Erythroblast (primary cell): ENCODE results near the gene CLSTN1.

Experiments
- DNase-seq, 2 experiments: peaks; one replicate each; lab custom pipeline; 2025; lab: John Stamatoyannopoulos, UW
- GATA1 ChIP-seq: IDR thresholded peaks from 2 replicates; pipeline ENCODE4 v1.6.1; 2011; ENCODE audit warnings: low read depth, mild to moderate bottlenecking, control low read depth, low read length, moderate library complexity
- POLR2A ChIP-seq: IDR thresholded peaks from 2 replicates; pipeline ENCODE4 v1.6.1; 2011; ENCODE audit warnings: mild to moderate bottlenecking, low read length

CLSTN1 gene

DNA sequence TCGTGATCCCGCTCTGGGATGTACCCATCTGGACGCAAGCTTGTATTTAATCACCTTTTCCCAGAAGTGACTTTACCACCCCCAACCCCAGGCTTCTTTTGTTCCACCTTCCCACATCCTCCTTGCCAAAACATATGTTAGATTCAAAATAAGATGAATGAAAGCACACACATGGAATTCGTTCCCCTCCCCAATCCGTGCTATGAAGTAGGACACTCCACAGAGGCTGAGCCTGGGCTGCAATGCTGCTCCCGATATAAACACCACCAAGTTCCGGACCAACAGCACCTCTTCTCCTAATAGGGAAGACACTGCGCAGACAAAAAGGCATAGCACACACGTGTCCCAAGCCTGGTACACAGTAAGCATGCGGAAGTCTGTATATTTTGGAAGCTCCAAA, 86.1 kb downstream of the CLSTN1 start:
- no peak for TF ChIP-seq POLR2A
- no peak for TF ChIP-seq GATA1
- DNase-seq, result no peak

DNA sequence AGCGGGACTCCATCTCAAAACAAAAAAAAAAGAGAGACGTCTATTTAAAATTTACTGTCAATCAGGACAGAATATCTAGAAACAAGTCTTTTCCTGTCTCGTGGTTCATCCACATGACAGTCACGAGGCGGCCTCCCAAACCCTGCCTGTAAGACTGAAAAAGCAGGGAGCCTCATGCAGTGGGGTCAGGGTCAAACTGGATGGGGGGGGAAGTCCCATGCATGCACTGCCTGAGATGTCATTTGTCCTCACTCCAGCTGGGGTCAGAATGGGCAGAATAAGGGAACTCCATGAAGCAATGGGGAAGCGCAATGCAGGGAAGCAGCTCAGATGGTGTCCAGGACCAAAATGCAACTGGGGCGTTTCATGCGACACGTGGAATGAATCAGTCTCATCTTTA, 86.7 kb downstream of the CLSTN1 start:
- no peak for TF ChIP-seq POLR2A
- no peak for TF ChIP-seq GATA1
- DNase-seq, result no peak

DNA sequence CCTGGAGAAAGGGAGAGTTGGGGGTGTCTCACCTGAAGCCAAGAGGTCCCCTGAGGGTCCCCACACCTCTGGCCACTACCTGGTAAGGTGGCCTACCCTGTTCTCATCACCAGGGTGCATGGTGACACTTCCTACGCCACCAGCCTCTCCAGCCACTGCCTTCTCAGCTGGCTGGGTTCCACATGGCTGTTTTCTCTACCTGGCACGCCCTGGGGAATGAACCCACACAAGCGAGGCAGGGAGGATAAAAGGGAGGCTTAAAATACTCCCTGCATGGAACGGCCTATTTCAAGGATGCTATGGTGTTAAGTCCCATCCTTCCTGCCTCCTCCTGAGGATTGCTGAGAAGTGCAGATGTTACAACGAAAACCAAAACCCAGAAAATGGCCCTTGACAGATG, 87.5 kb downstream of the CLSTN1 start:
- TF ChIP-seq GATA1 (no peak), POLR2A (no peak)
- no peak for DNase-seq

DNA sequence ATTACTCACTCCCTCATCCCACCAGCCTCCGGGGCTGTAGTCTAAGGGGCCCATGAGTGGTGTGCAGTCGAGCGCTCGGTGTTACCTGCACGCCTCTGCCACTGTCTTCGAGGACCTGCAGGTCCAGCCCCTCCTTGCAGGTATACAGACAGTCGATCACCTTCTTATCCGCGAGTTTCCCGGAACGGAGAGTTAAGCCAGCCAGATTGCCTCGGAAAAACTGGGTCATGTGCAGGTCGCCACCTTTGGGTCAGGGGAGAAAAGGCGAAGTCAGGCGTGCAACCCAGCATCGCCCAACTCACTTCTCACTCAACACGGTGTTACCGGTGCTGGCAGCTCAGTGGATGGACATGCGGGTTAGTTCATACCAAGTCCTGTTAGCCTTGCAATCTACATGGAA, 88.0 kb downstream of the CLSTN1 start:
- DNase-seq, result no peak
- TF ChIP-seq POLR2A (no peak), GATA1 (no peak)

DNA sequence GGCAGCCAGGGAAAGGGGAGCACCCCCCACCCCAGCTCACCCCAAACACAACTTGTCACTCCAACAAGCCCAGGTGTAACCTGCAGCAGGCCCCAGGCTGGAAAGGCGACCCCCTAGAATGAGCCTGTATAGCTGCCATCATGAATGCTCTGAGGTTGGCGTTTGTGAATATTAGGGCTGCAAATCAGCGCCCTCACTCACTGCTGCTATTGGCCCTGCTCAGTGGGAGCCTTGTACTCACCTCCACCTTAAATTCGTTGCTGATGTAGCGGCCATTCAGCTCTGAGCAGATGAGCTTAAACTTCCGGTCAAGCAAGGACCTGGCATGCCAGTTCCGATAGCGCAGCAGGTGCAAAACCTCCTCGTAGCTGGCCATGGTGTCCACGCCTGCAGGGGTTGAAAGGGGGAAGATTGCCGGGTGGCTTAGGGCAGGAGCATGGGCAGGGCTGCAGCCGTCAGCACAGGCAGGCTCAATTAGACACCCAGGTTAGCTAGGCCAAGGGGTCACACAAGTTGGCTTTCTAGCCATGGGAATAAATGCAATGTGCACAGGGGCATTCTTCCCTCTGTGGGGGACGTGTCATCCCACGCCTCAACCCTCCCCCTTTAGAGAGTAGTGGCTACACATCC, 90.5 kb downstream of the CLSTN1 start:
- TF ChIP-seq GATA1 (no peak), POLR2A (no peak)
- DNase-seq, result no peak

DNA sequence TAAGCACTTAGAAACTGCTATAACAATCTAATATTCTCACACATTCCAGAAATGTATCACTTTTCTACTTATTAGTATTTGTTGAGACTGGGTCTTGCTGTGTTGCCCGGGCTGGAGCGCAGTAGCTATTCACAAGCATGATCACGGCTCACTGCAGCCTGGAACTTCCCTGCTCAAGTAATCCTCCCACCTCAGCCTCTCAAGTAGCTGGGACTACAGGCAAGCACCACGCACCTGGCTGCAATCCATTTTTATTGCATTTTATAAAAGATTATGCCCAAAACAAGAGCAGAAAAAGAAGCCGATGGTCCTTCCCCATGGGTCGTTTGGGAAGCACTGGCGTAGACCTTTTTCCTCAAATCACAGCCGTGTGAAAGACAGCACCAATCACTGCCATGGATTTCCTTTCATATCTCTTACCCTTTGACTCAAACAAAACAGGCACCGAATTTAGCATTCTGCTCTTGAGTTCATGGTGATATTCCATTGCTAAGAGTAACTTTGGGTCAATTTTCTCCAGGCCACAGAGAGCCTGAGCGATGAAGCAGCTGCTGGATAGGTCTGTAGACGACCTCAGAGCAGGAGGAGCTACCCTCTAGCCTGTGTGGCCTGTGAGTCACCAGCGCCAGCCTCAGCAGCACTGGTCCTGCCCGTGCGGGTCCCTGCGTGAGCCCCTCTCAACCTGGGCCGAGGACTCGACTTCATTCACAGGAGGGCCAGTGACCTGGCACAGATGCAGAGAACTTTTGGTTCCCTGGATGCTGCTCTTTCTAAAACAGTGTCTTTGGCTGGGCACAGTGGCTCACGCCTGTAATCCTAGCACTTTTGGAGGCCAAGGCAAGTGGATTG, 91.4 kb downstream of the CLSTN1 start:
- DNase-seq, result no peak
- TF ChIP-seq POLR2A (no peak), GATA1 (no peak)

DNA sequence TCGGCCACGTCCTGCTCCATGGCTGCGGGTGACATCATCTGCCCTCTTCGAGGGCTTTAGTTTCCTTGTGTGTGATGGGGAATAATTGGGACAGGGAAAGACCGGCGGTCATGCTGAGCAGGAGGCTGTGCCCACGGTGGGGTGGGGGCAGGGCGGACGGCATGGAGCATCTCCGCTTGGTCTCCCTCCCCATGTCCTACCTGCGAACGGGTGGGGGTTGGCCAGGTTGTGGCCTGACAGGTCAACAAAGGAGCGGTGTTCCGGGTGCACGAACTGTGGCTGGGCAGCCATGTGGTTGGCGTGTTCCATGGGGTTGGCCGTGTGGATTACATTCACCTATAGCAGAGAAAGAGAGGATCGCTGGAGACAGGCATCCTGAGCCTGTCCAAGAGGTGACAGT, 92.2 kb downstream of the CLSTN1 start:
- TF ChIP-seq POLR2A (no peak), GATA1 (no peak)
- DNase-seq, result no peak

DNA sequence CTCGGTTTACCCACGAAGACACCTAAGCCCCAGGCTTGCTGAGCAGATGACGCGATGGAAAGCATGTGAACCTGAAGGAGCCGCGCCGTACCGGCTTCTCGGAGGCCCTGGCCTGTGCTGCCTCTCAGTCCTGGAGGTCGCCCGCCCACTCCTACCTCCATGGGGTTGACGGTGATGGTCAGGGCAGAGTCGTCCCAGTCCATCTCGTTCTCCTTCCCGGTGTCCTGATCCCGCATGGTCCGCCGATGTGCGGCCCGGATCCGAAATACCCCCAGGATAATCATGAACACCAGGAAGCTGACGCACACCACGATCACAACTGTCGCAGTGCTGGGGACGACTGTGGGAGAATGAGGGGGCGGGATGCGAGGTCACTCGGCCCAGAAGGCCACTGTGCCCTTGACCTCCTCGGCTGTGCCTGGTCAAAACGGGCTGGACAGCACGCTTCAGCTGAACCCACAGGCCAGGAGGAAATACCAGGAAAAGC, 92.7 kb downstream of the CLSTN1 start:
- no peak for DNase-seq
- TF ChIP-seq GATA1 (no peak), POLR2A (no peak)

DNA sequence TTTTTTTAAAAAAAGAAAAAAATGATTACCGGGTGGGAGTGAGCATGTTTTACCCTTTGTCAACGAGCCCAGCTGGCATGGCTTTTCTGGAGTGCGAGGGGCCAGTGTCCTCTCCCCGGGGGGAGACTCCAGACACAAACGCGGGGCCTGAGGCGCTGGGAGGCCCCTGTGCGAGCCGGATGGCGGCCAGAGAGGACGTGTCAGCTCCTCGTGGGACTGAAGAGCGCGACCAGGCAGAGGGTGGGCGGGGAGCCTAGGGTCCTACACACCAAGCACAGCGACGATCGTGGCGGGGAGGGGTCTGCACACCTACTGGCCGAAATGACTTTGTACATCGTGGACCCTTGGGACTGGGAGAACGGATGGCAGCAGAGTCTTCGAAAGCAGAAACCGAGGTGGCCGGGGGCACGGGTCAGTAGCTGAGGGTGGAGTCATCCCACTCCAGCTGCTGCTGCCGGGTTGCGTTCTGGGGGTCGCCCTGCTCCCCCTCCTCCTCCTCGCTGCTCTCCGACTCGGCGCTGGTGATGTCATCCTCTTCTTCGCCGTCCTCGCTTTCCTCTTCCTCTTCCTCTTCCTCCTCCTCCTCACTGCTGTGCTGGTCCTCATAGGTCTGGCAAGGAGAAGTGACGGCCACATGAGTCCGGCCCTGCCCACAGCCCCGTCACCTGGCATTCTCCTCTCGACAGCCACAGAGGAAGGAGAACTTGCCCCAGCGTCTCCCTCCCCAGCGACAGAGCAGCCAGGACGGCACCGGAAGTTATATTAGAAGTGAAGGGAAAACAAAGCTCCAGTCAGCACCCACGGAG, 93.5 kb downstream of the CLSTN1 start:
- TF ChIP-seq POLR2A, result no peak
- no peak for TF ChIP-seq GATA1
- no peak for DNase-seq

DNA sequence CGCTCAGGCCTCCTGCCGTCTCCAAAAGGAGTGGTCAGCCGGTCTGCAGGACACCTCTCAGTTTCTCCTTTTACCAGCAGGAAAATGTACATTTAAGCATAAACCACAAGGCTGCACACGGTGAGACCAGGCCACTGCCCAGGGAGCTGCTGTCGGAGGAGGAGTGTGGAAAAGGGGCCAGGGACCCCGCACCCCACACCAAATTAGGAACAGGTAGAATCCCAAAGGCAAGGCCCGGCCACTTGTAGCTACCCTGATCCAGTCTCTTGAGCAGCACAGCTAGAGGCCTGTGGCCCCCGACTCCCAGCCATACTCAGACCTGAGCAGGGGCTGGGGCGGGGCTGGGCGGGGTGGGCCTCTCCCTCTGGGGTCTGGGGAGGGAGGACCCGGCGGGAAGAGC, 94.2 kb downstream of the CLSTN1 start:
- no peak for DNase-seq
- no peak for TF ChIP-seq POLR2A
- TF ChIP-seq GATA1, result no peak

DNA sequence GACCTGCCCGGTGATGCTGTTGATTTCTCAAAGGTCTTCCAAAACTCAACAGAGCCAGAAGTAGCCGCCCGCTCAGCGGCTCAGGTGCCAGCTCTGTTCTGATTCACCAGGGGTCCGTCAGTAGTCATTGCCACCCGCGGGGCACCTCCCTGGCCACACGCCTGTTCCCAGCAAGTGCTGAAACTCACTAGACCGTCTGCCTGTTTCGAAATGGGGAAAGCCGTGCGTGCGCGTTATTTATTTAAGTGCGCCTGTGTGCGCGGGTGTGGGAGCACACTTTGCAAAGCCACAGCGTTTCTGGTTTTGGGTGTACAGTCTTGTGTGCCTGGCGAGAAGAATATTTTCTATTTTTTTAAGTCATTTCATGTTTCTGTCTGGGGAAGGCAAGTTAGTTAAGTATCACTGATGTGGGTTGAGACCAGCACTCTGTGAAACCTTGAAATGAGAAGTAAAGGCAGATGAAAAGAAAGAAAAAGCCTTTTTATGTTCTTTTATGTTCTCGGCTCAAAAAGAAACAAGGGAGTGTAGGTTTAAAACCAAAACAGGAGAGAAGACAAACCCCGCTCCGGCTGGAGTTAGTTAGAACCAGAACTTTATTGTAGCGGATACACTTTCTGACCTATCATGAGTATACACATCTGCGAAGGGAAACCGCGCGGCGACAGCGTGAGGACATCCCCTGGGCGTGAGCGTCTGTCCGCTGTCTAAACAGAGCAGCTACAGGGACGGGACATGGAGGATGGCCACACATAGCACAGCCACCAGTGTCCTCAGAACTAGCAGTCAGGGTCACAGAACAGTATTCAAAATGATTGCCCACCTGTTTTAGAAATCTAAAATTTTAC, 95.1 kb downstream of the CLSTN1 start:
- no peak for DNase-seq

DNA sequence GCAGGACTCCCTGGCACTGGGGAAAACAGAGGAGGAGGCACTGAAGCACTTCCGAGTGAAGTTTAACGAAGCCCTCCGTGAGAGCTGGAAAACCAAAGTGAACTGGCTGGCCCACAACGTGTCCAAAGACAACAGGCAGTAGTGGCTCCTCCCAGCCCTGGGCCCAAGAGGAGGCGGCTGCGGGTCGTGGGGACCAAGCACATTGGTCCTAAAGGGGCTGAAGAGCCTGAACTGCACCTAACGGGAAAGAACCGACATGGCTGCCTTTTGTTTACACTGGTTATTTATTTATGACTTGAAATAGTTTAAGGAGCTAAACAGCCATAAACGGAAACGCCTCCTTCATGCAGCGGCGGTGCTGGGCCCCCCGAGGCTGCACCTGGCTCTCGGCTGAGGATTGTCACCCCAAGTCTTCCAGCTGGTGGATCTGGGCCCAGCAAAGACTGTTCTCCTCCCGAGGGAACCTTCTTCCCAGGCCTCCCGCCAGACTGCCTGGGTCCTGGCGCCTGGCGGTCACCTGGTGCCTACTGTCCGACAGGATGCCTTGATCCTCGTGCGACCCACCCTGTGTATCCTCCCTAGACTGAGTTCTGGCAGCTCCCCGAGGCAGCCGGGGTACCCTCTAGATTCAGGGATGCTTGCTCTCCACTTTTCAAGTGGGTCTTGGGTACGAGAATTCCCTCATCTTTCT, 96.7 kb downstream of the CLSTN1 start:
- no peak for DNase-seq
- TF ChIP-seq GATA1 (no peak), POLR2A (no peak)

More for the DNA sequence above, 95.1 kb downstream of the CLSTN1 start:
- TF ChIP-seq GATA1 (no peak), POLR2A (no peak)
